HG03521 (cell line): Measurements from ENCODE around the gene GMPPB.
"Not testable (repeated sequence)": the region's sequence is repeated elsewhere in the genome, so short reads cannot be mapped to it uniquely, and the experiment has no call there.

ENCODE experiments used
- ATAC-seq: cut with Tn5 transposase; IDR thresholded peaks from one replicate; pipeline ENCODE4 v1.9.1; 2021; ENCODE audit warnings: mild to moderate bottlenecking, moderate library complexity; ENCODE audit not compliant: unreplicated experiment

The GMPPB gene

DNA sequence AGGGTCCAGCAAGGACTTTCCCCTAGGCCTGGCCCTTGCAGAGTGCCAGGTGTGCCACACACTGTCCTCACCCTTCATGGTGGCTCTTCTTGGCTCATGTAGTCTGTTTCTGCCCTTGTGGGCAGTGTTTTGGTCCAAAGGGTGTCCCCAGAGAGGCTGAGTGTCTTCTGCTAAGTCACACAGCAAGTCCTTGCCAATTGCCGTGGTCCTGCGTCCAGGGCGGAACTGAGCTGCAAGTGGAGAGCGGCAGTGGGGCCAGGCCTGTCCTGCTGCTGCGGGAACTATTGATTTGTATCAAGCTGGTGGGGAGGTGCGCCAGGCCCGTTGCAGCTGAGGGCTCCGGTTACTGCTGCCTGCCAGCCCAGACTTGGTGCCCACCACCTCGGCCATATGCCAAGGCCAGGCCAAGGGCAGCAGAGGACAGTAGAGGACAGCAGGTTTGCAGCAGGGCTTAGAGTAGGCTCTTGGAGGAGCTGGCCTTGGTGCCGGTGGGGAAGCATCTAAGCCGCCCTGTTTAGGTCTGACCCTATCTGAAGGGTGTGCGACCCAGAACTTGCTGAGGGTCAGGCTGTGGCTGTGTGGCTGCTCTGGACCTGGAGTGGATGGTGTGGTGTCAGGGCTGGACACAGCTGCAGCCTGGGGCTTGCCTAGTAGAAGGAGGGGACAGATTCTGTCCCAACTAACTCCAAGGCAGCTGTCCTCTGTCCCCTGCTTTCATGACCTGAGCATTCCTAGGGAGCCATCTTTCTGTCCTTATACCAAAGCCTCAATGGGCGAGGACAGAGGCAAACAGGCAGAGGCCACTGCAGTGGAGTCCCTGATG, 8.8 kb downstream of the GMPPB start:
- ATAC-seq: no peak

DNA sequence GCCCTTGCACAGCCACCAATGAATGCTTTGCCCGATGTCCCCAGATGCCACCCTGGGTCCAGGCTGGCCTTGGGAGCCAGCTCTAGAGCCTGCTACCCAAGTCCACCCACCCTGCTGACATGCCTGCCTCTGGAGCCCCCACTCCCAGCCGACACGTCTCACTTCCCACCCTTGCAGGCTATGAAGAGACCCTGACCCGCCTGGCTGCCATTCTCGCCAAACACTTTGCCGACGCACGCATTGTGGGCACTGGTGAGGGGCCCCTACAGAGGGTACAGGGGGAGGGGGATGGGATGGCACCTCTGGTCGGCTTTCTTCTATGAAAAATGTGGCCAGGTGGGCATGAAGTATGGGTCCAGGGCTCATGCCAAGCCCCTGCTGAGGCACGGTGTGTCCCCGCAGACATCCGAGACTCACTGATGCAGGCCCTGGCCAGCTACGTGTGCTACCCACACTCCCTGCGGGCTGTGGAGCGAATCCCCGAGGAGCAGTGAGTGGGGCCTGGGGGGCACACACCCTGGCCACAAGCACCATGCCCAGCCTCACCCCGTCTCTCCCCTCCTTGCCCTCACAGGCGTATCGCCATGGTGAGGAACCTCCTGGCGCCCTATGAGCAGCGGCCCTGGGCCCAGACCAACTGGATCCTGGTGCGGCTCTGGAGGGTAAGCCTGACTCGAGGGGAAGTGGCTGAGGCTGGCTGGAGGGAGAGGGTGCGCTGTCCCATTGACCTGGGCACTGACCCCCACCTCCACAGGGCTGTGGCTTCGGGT, 10.2 kb downstream of the GMPPB start:
- ATAC-seq: no peak

DNA sequence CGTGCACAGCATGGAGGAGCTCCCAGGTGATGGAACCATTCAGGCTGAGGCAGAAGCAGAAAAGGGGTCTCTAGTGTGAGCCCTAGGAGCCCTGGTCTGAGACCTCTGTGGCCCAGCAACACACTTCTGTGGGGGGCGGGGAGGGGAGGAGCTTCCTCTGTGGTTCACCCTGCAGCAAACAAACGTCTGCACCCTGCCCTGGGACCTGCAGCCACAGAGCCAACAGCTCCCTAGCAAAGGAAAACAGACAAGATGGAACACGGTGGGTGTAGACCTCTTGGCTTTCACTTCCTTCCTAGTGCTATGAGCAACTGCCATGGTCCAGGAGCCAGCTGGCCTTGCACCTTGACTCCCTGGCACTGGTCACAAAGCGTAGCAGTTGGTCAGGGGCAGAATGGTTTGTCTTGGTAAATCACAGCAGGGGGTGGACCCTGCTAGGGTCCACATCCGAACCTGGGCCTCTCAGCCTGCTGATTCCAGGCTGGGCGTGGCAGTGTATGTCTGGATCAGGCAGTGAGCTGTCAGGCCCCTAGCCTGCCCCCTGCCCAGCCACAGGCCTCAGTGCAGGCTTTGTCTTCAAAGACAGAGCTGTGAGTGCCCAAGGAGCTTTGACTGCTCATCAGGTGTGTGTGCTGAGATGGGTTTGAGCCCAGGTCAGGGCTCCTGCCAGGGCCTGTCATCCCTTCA, 11.0 kb downstream of the GMPPB start:
- ATAC-seq: no peak

DNA sequence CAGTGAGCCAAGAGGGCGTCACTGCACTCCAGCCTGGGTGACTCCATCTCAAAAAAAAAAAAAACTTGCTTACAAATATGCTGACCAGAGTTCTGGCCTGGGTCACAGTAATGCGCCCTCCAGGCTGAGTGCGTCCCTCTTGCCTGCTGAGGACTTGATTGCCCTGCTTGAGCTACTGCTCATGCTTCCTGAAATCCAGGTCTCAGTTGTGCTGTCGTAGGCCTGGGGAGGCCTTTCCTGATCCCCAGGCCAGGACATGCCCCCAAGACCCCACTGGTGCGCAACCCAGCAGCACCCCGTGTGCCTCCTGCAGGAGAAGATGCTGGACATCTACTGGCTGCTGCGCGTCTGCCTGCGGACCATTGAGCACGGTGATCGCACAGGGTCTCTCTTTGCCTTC, 11.6 kb downstream of the GMPPB start:
- no peak for ATAC-seq

DNA sequence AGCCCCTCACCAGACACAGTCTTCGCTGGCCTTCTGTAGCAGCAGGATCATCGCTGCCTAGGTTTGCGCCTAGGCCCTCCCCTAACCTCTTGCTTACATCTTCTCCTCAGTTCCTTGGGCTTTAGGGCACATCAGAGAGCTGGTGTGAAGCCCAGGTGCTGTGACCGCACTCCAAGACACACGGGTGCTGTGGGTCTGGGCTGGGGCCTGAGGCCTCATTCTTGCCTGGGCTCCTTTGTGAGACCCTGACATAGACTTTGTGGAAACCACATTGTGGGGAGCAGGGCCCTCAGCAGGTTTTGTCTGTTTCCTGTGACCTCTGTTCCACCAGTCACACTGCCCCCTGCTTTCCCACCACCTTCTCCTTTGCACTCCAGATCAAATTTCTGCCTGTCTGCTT, 12.3 kb downstream of the GMPPB start:
- ATAC-seq: no peak

DNA sequence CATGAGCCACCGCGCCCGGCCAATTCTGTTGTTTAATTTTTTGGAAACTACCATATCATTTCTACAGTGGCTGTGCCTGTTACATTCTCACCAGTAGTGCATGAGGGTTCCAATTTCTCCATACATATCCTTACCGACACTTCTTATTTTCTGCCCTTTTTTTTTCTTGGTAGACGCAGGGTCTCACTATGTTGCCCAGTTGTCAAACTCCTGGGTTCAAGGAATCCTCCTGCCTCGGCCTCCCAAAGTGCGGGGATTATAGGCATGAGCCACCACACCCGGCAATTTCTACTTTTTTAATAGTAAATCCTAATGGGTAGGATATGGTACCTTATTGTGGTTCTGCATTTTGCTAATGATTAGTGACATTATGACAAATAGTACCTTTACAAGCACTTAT, 13.9 kb downstream of the GMPPB start:
- ATAC-seq: no peak

DNA sequence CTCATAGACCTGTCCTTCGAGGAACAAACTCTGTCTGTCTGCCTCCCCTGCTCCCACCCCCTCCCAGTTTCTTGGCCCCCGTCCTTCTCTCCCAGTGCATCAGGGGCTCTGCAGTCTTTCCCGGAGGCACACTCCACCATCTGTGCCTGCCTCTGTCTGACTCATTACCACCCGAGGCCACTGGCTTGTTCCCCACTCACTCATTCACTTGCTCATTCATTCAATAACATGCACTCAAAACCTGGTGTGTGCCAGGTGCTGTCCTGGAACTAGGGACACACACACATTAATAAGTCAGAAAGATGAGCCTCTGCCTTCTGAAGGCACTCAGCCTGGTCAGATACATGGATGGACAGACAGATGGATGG, 16.7 kb downstream of the GMPPB start:
- ATAC-seq: no peak

DNA sequence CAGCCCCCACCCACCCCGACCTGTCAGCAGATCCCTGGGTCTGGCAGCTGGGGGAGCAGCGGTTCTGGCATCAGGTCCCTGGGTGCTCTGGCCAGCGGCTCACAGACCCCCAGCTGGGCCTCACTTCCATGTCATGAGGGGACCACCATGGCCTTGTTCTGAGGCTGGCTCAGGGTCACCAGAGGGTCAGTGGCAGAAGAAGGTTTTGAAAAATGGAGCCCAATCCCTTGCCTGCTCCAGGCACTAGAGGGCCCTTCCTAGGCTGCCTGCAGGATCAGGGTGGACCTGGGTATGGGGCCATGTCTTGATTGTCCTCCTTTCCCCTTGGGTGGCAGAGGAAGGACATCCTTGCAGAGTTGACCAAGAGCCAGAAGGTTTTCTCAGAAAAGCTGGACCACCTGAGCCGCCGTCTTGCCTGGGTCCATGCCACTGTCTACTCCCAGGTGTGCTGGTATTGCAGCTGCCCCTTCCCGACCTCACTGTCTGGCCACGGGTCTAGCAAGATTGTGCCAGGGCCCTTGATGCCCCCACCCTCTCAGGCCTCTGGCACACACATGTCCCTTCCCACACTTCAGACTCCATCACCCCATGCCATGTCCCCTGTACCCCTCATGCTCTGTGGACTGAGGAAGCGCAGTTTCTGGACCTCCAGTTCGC, 17.2 kb downstream of the GMPPB start:
- ATAC-seq: no peak

DNA sequence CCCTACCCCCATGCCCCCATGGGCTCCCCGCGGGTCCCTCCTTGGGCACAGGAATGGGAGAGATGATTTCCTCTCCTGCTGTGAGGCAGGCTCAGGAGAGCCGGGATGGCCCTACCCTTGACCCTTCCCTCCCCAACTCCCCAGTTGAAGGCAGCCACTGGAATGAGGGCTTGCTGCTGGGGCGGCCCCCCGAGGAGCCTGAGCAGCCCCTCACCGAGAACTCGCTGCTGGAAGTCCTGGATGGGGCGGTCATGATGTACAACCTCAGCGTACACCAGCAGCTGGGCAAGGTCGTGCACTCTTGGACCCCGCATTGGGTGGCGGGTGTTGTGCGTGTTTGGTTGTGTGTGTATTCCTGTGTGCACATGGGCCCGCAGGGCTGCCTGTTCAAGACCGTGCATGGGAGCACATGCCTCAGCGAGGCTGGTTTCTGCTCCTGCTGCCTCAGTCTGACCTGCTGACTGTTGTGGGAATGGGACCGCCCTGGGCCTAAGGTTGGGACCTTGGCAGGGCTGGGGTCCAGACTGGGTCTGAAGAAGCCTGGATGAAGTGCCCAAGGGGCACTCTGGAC, 18.3 kb downstream of the GMPPB start:
- no peak for ATAC-seq

DNA sequence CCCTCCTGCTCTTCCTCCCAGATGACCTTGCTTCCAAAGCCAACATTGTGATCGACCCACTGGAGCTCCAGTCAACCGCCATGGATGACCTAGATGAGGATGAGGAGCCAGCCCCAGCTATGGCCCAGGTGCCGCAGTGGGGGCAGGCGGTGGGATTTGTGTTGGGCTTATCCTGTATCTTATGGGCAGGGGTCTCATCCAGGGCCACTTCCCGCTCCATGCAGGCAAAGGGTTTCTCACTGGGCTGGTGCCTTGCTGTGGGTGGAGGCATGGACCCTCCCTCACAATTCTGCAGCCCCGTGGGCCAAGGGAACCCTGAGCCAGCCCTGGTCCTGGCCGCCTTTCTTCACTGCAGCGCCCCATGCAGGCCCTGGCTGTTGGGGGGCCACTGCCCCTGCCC, 19.1 kb downstream of the GMPPB start:
- no peak for ATAC-seq

DNA sequence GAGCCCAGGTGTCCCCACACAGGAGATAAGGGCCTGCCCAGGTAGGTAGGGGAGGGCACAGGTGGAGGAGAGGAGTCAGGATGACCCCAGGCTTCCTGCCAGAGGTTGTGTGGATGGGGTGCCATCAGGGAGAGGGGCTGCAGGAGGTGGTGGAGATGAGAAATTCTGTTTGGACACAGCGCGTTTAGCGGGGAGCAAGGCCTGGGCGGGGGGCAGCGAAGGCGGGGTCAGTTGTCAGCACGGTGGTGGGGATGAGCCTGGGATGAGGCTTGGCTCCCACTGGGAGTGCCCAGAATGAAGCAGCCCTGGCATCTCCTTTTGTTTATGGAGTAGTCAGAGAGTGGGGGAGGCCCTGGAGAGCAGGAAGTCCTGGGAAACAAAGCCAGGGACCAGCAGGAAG, 19.8 kb downstream of the GMPPB start:
- ATAC-seq: no peak

DNA sequence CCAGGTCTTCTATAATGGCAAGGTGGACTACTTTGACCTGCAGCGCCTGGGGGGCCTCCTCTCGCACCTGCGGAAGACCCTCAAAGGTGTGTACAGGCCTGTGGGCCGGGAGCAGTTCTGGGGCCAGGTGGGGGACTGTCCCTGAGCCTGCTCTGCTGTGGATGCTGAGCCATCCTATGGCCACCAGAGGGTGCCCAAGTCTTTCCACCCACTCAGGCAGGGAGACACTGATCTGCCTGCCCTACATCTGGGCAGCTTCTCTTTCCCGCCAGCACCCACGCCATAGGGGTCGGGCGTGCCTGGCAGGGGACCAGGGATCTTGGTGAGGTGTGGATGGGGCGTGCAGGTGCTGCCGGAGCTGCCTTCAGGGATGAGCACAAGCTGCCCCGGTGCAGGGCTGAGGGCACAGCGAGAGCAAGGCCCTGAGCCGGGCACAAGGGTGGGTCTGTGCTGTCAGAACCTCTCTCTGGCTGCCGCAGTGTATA, 20.3 kb downstream of the GMPPB start:
- no peak for ATAC-seq

DNA sequence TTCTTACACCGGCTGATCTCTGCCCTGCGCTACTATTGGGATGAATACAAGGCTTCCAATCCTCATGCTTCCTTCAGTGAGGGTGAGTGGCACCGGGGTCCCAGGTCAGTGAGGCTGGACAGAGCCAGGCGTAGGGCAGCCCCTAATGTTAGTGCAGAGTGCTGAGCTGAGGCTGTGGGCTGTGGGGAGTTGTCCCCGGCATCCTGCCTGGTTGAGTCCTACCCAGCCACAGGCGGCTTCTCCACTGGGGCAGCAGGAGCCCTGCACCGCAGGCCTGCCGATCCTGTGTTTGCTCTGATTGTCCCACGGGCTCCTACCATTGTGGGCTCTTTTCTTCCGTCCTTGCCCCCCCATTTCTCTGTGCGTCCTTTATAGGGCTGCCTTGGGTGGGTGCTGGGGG, 21.1 kb downstream of the GMPPB start:
- ATAC-seq: no peak

DNA sequence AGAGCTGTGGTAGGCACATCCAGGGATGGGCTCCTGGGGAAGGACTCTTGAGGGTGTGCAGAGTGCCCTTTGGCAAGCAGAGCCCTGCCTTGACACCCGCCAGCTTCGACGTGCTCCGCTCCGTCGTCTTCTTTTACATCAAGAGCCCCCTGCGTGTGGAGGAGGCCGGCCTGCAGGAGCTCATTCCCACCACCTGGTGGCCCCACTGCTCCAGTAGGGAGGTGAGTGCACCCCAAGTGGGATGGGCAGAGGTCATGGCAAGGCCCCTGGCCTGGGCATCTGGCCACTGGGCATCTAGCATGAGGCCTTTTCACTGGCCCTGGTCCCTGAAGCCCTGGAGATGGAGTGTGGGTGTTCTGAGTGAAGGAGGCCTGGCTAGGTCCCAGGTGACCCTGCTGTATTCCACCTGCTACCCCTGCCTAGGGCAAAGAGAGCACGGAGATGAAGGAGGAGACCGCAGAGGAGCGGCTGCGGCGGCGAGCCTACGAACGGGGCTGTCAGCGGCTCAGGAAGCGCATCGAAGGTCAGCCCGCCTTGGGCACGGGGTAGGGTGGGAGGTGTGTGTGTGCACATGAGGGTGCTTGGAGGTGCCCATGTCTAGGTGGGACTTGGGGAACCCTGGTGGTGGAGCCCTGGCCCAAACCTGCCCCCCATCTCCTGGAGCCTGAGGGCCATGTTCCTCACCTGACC, 22.2 kb downstream of the GMPPB start:
- no peak for ATAC-seq

DNA sequence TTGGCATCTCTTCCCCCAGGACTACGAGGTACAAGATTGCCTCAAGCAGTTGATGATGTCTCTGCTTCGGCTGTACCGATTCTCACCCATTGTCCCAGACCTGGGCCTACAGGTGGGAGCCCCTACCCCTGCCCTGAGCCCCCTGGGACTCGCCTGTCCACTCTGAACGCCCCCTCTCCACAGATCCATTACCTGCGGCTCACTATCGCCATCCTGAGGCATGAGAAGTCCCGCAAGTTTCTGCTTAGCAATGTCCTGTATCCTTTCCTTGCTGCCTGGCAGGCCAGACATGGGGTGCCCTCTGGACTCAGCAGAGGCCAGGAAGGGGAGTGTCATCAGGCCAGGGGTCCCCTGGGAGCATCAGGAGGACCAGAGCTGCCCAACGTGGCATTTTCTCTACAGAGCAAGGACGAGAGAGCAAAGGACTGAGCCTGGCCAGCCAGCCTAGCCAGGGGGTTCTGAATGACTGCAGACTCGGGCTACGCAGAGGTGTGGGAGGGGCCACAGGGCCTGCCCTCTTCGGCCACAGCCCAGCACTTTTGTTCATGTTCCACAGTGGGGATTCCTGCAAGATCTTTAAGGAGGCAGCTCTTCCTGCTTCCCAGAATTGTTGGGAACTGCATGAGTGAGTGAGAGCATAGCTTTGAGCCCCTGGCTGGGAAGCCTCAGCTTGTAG, 23.2 kb downstream of the GMPPB start:
- ATAC-seq: no peak

DNA sequence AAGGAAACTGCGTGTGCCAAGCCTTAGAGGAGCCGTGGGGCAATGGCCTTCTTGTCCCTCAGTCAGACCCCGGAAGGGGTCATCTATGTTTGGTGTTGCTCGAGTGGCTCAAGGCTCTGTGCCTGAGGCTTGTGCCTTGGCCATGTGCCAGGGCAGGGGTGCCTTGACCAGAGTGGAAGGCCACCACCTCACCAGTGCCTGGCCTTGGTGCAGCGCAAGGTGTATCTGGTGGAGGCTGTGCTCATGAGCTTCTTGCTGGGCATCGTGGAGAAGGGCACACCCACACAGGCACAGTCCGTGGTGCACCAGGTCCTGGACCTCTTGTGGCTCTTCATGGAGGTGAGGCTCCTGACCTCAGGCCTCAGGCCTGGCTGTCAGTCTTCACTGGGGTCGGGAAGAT, 23.7 kb downstream of the GMPPB start:
- ATAC-seq: no peak

DNA sequence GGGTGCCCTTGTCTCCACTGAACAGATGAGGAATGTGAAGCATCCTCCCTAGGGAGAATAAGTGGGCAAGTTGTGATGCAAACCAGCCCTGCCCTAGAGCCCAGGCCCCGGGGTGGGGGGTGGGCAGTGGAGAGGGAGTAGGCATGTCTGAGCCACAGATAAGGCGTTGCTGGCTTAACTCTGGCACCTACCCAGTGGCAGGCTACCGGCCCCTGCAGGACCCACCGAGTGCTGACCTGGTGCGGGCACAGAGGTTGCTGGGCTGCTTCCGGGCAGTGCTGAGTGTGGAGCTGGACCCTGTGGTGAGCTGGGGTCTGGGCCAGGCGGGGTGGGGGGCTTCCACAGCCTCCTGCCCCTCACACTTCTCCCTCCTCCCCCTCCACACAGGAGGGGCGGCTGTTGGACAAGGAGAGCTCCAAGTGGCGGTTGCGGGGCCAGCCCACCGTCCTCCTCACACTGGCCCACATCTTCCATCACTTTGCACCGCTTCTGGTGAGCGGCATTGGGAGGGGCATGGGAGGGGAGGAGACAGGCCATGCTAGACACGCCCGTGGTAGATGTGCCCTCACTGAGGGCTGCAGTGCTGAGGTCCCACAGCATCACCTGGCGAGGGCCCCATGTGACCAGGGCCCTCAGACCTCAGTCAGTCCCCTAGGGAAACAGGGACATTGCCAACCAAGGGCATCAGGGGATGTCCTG, 24.3 kb downstream of the GMPPB start:
- no peak for ATAC-seq

DNA sequence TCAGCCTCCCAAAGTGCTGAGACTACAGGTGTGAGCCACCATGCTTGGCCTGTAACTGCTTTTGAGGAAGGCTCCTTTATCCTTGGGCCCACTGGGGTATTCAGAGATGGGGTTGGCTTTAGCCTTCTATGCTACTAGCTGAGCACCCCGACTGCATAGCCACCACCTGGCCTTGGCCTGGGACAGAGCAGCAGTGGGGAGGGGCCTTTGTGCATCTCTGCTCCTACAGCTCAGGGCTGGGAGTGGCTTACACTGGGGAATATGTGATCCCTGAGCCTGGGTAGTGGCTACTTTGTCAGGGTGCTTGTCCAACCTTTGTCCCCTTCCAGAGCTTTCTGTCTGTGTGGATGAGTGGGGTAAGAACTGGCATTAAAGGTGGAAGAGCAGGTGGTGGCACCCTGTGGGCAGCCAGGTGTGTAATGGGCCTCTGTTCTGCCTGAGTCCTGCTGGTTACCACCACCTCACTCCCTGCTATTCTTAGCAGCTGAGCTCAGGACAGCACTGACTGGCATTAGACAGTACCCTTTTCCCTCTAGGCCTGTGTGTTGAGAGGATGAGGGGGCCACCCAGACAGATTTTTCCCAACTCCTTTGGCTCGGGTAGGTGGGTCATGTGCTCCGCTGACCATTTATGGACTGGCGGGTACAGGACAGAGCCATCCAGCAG, 28.3 kb downstream of the GMPPB start:
- not testable (repeated sequence) for ATAC-seq
